ENCODE data around the gene MITF. TPM values are rescaled to one million over a fixed set of nuclear protein-coding genes. Genes with fewer than 3 reads are reported as not detected.

MITF gene
- total RNA-seq, 1 donor from 2014 or later = 2.0 TPM

GRCh38 chr3:69764861-69765260 is 25.6 kb downstream of the MITF start:
- no peaks in the 10 kb centered on the region for H3K9me3 Mint-ChIP-seq
- no peaks in the 10 kb centered on the region for H3K36me3 Mint-ChIP-seq (ENCODE audit: low read depth)
- TF ChIP-seq, protein P1, sequence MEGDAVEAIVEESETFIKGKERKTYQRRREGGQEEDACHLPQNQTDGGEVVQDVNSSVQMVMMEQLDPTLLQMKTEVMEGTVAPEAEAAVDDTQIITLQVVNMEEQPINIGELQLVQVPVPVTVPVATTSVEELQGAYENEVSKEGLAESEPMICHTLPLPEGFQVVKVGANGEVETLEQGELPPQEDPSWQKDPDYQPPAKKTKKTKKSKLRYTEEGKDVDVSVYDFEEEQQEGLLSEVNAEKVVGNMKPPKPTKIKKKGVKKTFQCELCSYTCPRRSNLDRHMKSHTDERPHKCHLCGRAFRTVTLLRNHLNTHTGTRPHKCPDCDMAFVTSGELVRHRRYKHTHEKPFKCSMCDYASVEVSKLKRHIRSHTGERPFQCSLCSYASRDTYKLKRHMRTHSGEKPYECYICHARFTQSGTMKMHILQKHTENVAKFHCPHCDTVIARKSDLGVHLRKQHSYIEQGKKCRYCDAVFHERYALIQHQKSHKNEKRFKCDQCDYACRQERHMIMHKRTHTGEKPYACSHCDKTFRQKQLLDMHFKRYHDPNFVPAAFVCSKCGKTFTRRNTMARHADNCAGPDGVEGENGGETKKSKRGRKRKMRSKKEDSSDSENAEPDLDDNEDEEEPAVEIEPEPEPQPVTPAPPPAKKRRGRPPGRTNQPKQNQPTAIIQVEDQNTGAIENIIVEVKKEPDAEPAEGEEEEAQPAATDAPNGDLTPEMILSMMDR (conservative IDR thresholded peaks at IDR 0.05) = no peak
- H3K27ac Mint-ChIP-seq (ENCODE audit: unreplicated experiment) = no peak overlapping the region
- H3K4me3 Mint-ChIP-seq = no peak overlapping the region
- peaks cover 5% of the 10 kb centered on the region for H3K27me3 Mint-ChIP-seq (ENCODE audit: low read depth)
- DNase-seq (ENCODE audit: low read depth, low spot score) = no peak
- no peaks in the 10 kb centered on the region for H3K4me1 Mint-ChIP-seq

- Mint-ChIP-seq H3K9me3 (no peaks in the 10 kb centered on the region), H3K4me3 (no peak overlapping the region), H3K27me3 (ENCODE audit: low read depth) (peaks cover 5% of the 10 kb centered on the region), H3K27ac (ENCODE audit: unreplicated experiment) (no peak overlapping the region), H3K36me3 (ENCODE audit: low read depth) (no peaks in the 10 kb centered on the region), H3K4me1 (no peaks in the 10 kb centered on the region)
- DNase-seq (ENCODE audit: low read depth, low spot score) = no peak
- TF ChIP-seq, protein P1 (conservative IDR thresholded peaks at IDR 0.05) = no peak
These were observed 27.4 kb downstream of the MITF start for GRCh38 chr3:69766638-69767037.

GRCh38 chr3:69767571-69767970 is 28.3 kb downstream of the MITF start:
- Mint-ChIP-seq H3K36me3 (ENCODE audit: low read depth) (no peaks in the 10 kb centered on the region), H3K4me3 (no peak overlapping the region), H3K4me1 (no peaks in the 10 kb centered on the region), H3K27me3 (ENCODE audit: low read depth) (peaks cover 5% of the 10 kb centered on the region), H3K9me3 (no peaks in the 10 kb centered on the region), H3K27ac (ENCODE audit: unreplicated experiment) (no peak overlapping the region)
- TF ChIP-seq, protein P1 (conservative IDR thresholded peaks at IDR 0.05) = no peak
- DNase-seq (ENCODE audit: low read depth, low spot score) = no peak

DNA sequence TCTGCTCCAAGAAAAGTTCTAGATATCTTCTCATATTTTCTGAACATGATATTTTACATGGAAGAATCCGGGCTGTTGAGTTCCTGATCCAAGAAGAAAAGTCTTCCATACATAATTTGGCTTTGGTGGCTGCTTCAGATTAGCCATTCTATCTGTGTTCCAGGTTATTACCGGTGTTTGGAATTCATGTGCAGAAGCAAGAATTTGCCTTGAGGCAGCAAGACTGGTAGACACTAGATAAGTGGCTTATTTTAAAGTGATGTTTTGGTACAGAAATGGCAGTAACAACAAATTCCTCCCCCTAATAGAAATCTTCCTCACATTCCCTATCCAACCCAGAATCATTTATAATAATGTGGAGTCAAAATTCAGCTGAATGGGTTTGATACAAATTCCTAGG is 29.2 kb downstream of the MITF start:
- H3K4me1 Mint-ChIP-seq = no peaks in the 10 kb centered on the region
- H3K36me3 Mint-ChIP-seq (ENCODE audit: low read depth) = no peaks in the 10 kb centered on the region
- peaks cover 2% of the 10 kb centered on the region for H3K27me3 Mint-ChIP-seq (ENCODE audit: low read depth)
- no peak for DNase-seq (ENCODE audit: low read depth, low spot score)
- no peak overlapping the region for H3K4me3 Mint-ChIP-seq
- H3K27ac Mint-ChIP-seq (ENCODE audit: unreplicated experiment) = no peak overlapping the region
- no peaks in the 10 kb centered on the region for H3K9me3 Mint-ChIP-seq
- TF ChIP-seq, protein P1 (conservative IDR thresholded peaks at IDR 0.05) = no peak

- no peak for DNase-seq (ENCODE audit: low read depth, low spot score)
- H3K27ac Mint-ChIP-seq (ENCODE audit: unreplicated experiment) = no peak overlapping the region
- H3K4me3 Mint-ChIP-seq = no peak overlapping the region
- no peaks in the 10 kb centered on the region for H3K4me1 Mint-ChIP-seq
- TF ChIP-seq, protein P1 (conservative IDR thresholded peaks at IDR 0.05) = no peak
- no peaks in the 10 kb centered on the region for H3K36me3 Mint-ChIP-seq (ENCODE audit: low read depth)
- peaks cover 2% of the 10 kb centered on the region for H3K27me3 Mint-ChIP-seq (ENCODE audit: low read depth)
- H3K9me3 Mint-ChIP-seq = no peaks in the 10 kb centered on the region
These were observed 31.0 kb downstream of the MITF start for GRCh38 chr3:69770219-69770618.
